H1 (cell line): ENCODE measurements around the gene BCAS1. TPM values are rescaled to one million over a fixed set of nuclear protein-coding genes. Genes with fewer than 3 reads are reported as not detected.

ENCODE experiments used
- CTCF ChIA-PET: fragments of 300-600 bp; sonication (Branson Sonifier 250); formaldehyde crosslinking; loops from one replicate; lab custom pipeline; 2021; ENCODE audit not compliant: partially characterized antibody; lab: Charles Lee
- POLR2A ChIA-PET: fragments of 300-600 bp; sonication (Branson Sonifier 250); formaldehyde crosslinking; loops from one replicate; lab custom pipeline; 2021; ENCODE audit warnings: inconsistent platforms; ENCODE audit not compliant: partially characterized antibody; lab: Charles Lee
- DNase-seq, 2 experiments: peaks; one replicate each; pipeline versions ENCODE4 v3.0.0 to v3.0.0-alpha.2; 2010 to 2022; ENCODE audit warnings: low spot score in 2 of 2, low read depth in 1 of 2, mixed read lengths in 1 of 2
- FAIRE-seq: peaks from 2 replicates; lab custom pipeline; 2011; peaks lifted over from hg19 to GRCh38; lab: Jason Lieb, UNC
- H2AFZ ChIP-seq: 2 replicates; pipeline ENCODE4 v1.8.1; 2012; ENCODE audit warnings: low read length, inconsistent platforms
- H2AK5ac ChIP-seq: 2 replicates; pipeline ENCODE4 v1.6.1; 2013; ENCODE audit warnings: low read depth, low read length
- H2BK120ac ChIP-seq: replicated peaks from 2 replicates; pipeline ENCODE3; 2013; ENCODE audit warnings: low read depth, low read length, inconsistent platforms
- H2BK12ac ChIP-seq: 2 replicates; pipeline ENCODE4 v1.6.1; 2013; ENCODE audit warnings: low read depth, low read length
- H2BK15ac ChIP-seq: 2 replicates; pipeline ENCODE4 v1.6.1; 2013; ENCODE audit warnings: low read length
- H2BK20ac ChIP-seq: 2 replicates; pipeline ENCODE4 v1.6.1; 2013; ENCODE audit warnings: low read length
- H2BK5ac ChIP-seq: 2 replicates; pipeline ENCODE4 v1.6.1; 2013; ENCODE audit warnings: low read depth, low read length
- H3K14ac ChIP-seq: 2 replicates; pipeline ENCODE4 v1.6.1; 2013; ENCODE audit warnings: inconsistent platforms; ENCODE audit not compliant: insufficient read length
- H3K18ac ChIP-seq: 2 replicates; pipeline ENCODE4 v1.6.1; 2013; ENCODE audit warnings: low read length; ENCODE audit errors: extremely low read depth
- H3K23ac ChIP-seq: 2 replicates; pipeline ENCODE4 v1.6.1; 2013; ENCODE audit warnings: inconsistent platforms; ENCODE audit not compliant: insufficient read length
- H3K23me2 ChIP-seq: 2 replicates; pipeline ENCODE4 v1.6.1; 2013; ENCODE audit warnings: low read depth, low read length
- H3K27ac ChIP-seq: 2 replicates; pipeline ENCODE4 v1.6.1; 2011; ENCODE audit warnings: low read depth, low read length, inconsistent platforms
- H3K27me3 ChIP-seq, 4 experiments: replicated peaks in 1 of 4; 1 replicate in 1 of 4; 2 replicates in 3 of 4; pipeline versions ENCODE4 v1.6.1 to v1.8.1; 2011 to 2013; ENCODE audit warnings: low read length in 3 of 4, mild to moderate bottlenecking in 3 of 4, inconsistent platforms in 2 of 4, mixed read lengths in 2 of 4, moderate library complexity in 1 of 4; ENCODE audit not compliant: control insufficient read depth in 3 of 4, insufficient read depth in 3 of 4; ENCODE audit errors: extremely low read depth in 1 of 4
- H3K36me3 ChIP-seq, 4 experiments: 2 replicates each; pipeline versions ENCODE4 v1.6.1 to v1.8.1; 2011 to 2013; ENCODE audit warnings: mild to moderate bottlenecking in 4 of 4, low read length in 3 of 4, moderate library complexity in 2 of 4, control low read depth in 1 of 4, inconsistent platforms in 1 of 4; ENCODE audit not compliant: insufficient read depth in 4 of 4, control insufficient read depth in 2 of 4
- H3K4ac ChIP-seq: replicated peaks from 2 replicates; pipeline ENCODE3; 2013; ENCODE audit warnings: low read length, low read depth, mixed read lengths, inconsistent platforms; ENCODE audit not compliant: insufficient read length
- H3K4me1 ChIP-seq, 4 experiments: replicated peaks in 1 of 4; 1 replicate in 1 of 4; 2 replicates in 3 of 4; pipeline versions ENCODE4 v1.6.1 to v1.8.1; 2011 to 2013; ENCODE audit warnings: low read length in 3 of 4, inconsistent platforms in 2 of 4, mixed read lengths in 1 of 4; ENCODE audit not compliant: insufficient read depth in 4 of 4, control insufficient read depth in 3 of 4
- H3K4me2 ChIP-seq, 2 experiments: 2 replicates each; pipeline versions ENCODE4 v1.6.1 to v1.8.1; 2011 to 2013; ENCODE audit warnings: low read depth in 2 of 2, low read length in 2 of 2, control low read depth in 1 of 2, inconsistent platforms in 1 of 2, mild to moderate bottlenecking in 1 of 2; ENCODE audit not compliant: insufficient read depth in 1 of 2
- H3K4me3 ChIP-seq, 4 experiments: fragments of 200-600, 300-600 bp in 1 of 4; sonication (generic), shearing (Covaris generic), sonication (Bioruptor Twin) in 1 of 4; 2 replicates each; pipeline versions ENCODE4 v1.5.1 to v1.8.1; 2011 to 2016; ENCODE audit warnings: low read length in 4 of 4, low read depth in 3 of 4, control low read depth in 2 of 4, inconsistent platforms in 2 of 4, mild to moderate bottlenecking in 2 of 4, mixed read lengths in 1 of 4, moderate library complexity in 1 of 4; ENCODE audit not compliant: insufficient read depth in 2 of 4; ENCODE audit errors: extremely low read depth in 1 of 4
- H3K56ac ChIP-seq: replicated peaks from 2 replicates; pipeline ENCODE3; 2013; ENCODE audit warnings: low read depth, mild to moderate bottlenecking, mixed read lengths, low read length, inconsistent platforms; ENCODE audit not compliant: insufficient read length
- H3K79me1 ChIP-seq: 2 replicates; pipeline ENCODE4 v1.6.1; 2013; ENCODE audit warnings: low read depth, low read length, control low read depth
- H3K79me2 ChIP-seq, 2 experiments: 2 replicates each; pipeline versions ENCODE4 v1.6.1 to v1.8.1; 2012 to 2013; ENCODE audit warnings: low read length in 2 of 2, mild to moderate bottlenecking in 2 of 2, inconsistent platforms in 1 of 2; ENCODE audit not compliant: insufficient read depth in 2 of 2, control insufficient read depth in 1 of 2
- H3K9ac ChIP-seq, 4 experiments: replicated peaks in 1 of 4; 1 replicate in 1 of 4; 2 replicates in 3 of 4; pipeline versions ENCODE4 v1.6.1 to v1.8.1; 2011 to 2013; ENCODE audit warnings: low read depth in 3 of 4, low read length in 3 of 4, control low read depth in 2 of 4, mild to moderate bottlenecking in 2 of 4, moderate library complexity in 2 of 4, inconsistent platforms in 1 of 4; ENCODE audit errors: extremely low read depth in 1 of 4
- H3K9me3 ChIP-seq, 2 experiments: 2 replicates each; pipeline versions ENCODE4 v1.6.1 to v1.8.1; 2012 to 2013; ENCODE audit warnings: mild to moderate bottlenecking in 2 of 2, moderate library complexity in 2 of 2, control low read depth in 1 of 2, inconsistent platforms in 1 of 2, low read depth in 1 of 2, low read length in 1 of 2, mixed read lengths in 1 of 2; ENCODE audit not compliant: insufficient read depth in 2 of 2
- H4K20me1 ChIP-seq, 2 experiments: replicated peaks in 1 of 2; 2 replicates each; pipeline versions ENCODE3 to v1.8.1; 2011 to 2013; ENCODE audit warnings: inconsistent platforms in 2 of 2, low read length in 2 of 2, mild to moderate bottlenecking in 1 of 2; ENCODE audit not compliant: insufficient read depth in 2 of 2, control insufficient read depth in 1 of 2
- H4K5ac ChIP-seq: 2 replicates; pipeline ENCODE4 v1.6.1; 2013; ENCODE audit warnings: low read length, low read depth, mixed read lengths, inconsistent platforms; ENCODE audit not compliant: insufficient read length
- H4K8ac ChIP-seq: 2 replicates; pipeline ENCODE4 v1.8.0; 2013; ENCODE audit warnings: mild to moderate bottlenecking, moderate library complexity, low read length, inconsistent platforms; ENCODE audit not compliant: insufficient read depth; ENCODE audit errors: extremely low read depth
- H4K91ac ChIP-seq: replicated peaks from 2 replicates; pipeline ENCODE3; 2013; ENCODE audit warnings: low read length, mixed read lengths, inconsistent platforms; ENCODE audit not compliant: insufficient read length
- BACH1 ChIP-seq: IDR thresholded peaks from 2 replicates; pipeline ENCODE4 v1.6.1; 2012; ENCODE audit warnings: low read length, improper control_type of control experiment
- SRF ChIP-seq: IDR thresholded peaks from 2 replicates; pipeline ENCODE4 v1.6.1; 2011; ENCODE audit warnings: mild to moderate bottlenecking, low read depth, low read length, moderate library complexity
- WGBS, 2 experiments: shearing (Covaris generic) in 1 of 2; methylation state at CpG; one replicate each; pipeline versions ENCODE4 v1.1.6 to v1.1.7; 2013 to 2015; ENCODE audit warnings: low lambda C conversion rate in 2 of 2, mixed read lengths in 2 of 2, inconsistent platforms in 1 of 2, low coverage in 1 of 2, missing lambda C conversion rate in 1 of 2; ENCODE audit not compliant: insufficient replicate concordance in 2 of 2, insufficient coverage in 1 of 2, insufficient read length in 1 of 2; ENCODE audit errors: extremely low coverage in 1 of 2, missing lambda C conversion rate in 1 of 2; 5-methylcytosine and 5-hydroxymethylcytosine counted together
- polyA plus RNA-seq, 7 experiments: library from polyadenylated mRNA; depleted of rRNA in 3 of 7; stranded (reverse) in 5 of 7; unstranded in 2 of 7; fragments of >200 nt in 5 of 7; fragments of 200-250 nt in 2 of 7; gene quantifications; 1 replicate in 5 of 7; 2 replicates in 1 of 7; 4 replicates in 1 of 7; pipeline versions ENCODE4 v1.2.1 to v1.2.3, GENCODE V29; 2011 to 2013; ENCODE audit warnings: missing spikeins in 2 of 7, mixed read lengths in 2 of 7
- total RNA-seq: library from RNA; stranded (reverse); fragmentation: NEBNext Ultra II Directional; extraction: Animal tissue kit (Norgen Biotek cat#: 25700); gene quantifications from 2 replicates; pipeline ENCODE4 v1.2.1, GENCODE V29; 2021

The BCAS1 gene
- total and polyA plus RNA-seq, 2 of the 8 experiments (the other 6 are each of a cell fraction or from before 2014, with no cell fraction given): 0.06 to 0.19 TPM

GRCh38 chr20:54097236-54097529 is 26.8 kb upstream of the BCAS1 start:
- H3K9me3 ChIP-seq: no peaks in the 10 kb centered on the region
- no peak overlapping the region for H3K23ac ChIP-seq
- H3K4ac ChIP-seq: no peak overlapping the region
- H3K79me1 ChIP-seq: no peaks in the 10 kb centered on the region
- H3K18ac ChIP-seq: no peak overlapping the region
- H3K4me2 ChIP-seq: no peak overlapping the region
- H3K27ac ChIP-seq: no peak overlapping the region
- no peak overlapping the region for H4K91ac ChIP-seq
- WGBS, 2 experiments: 82% methylated on average over 2 of the region's 2 CpGs; no CpG with 5 or more reads in 1 of the 2 experiments
- H3K4me3 ChIP-seq: no peak overlapping the region
- H3K79me2 ChIP-seq: no peaks in the 10 kb centered on the region
- no peaks in the 10 kb centered on the region for H3K23me2 ChIP-seq
- H2BK12ac ChIP-seq: no peak overlapping the region
- H4K5ac ChIP-seq: no peak overlapping the region
- no peak overlapping the region for H2AFZ ChIP-seq
- no peak overlapping the region for H2BK20ac ChIP-seq
- peaks cover 0 to 2% (median 0%) of the 10 kb centered on the region in 4 experiments; a peak in 1 of 7 replicates for H3K4me1 ChIP-seq
- no peak overlapping the region for H2BK15ac ChIP-seq
- H3K36me3 ChIP-seq: no peaks in the 10 kb centered on the region
- no peak overlapping the region for H3K9ac ChIP-seq
- no peak overlapping the region for H2BK5ac ChIP-seq
- H3K27me3 ChIP-seq: no peaks in the 10 kb centered on the region
- TF ChIP-seq BACH1: no peak
- TF ChIP-seq SRF: no peak
- no peak overlapping the region for H3K56ac ChIP-seq
- H4K8ac ChIP-seq: no peak overlapping the region
- no peak overlapping the region for H2BK120ac ChIP-seq
- H3K14ac ChIP-seq: no peak overlapping the region
- no peak overlapping the region for H2AK5ac ChIP-seq
- H4K20me1 ChIP-seq: no peaks in the 10 kb centered on the region
- DNase-seq (no peak), FAIRE-seq (no peak)
- ChIA-PET POLR2A (interaction anchor here (0.7 kb wide), 1 partner anchor 111 kb away, joined by 4 read pairs; the partner anchor contains the start of gene PFDN4), CTCF (interaction anchor here (0.9 to 19.2 kb wide), 19 partner anchors 7 to 557 kb away, joined by 3 to 591 read pairs (median 5); partner anchors contain the start of genes BCAS1 and PFDN4)
